Testis (tissue), 2 donors: ENCODE data around the gene SPINT2.

ENCODE experiments used
- CTCF ChIP-seq, 3 experiments: fragments of 450-650 bp in 2 of 3; fragments of 200-600 bp in 1 of 3; sonication (generic) in 1 of 3; IDR thresholded peaks; one replicate each; pipeline ENCODE4 v1.5.1; 2016 to 2019; ENCODE audit warnings: antibody characterized with exemption in 3 of 3, mild to moderate bottlenecking in 2 of 3, moderate library complexity in 1 of 3
- POLR2A ChIP-seq: fragments of 450-650 bp; IDR thresholded peaks from one replicate; pipeline ENCODE4 v1.6.1; 2017; ENCODE audit warnings: antibody characterized with exemption, mild to moderate bottlenecking, moderate library complexity

GRCh38 chr19:38283271-38283670 is 18.9 kb downstream of the SPINT2 start:
- no peak for TF ChIP-seq CTCF (IDR thresholded peaks at IDR 0.05)
- no peak for TF ChIP-seq POLR2A
